Keratinocyte (primary cell): Measurements from ENCODE around the gene CHAC2. TPM values are rescaled to one million over a fixed set of nuclear protein-coding genes. Genes with fewer than 3 reads are reported as not detected.

Source experiments
- DNase-seq: peaks from one replicate; pipeline ENCODE4 v3.0.0-alpha.2; 2011; ENCODE audit warnings: low read depth, missing footprints, low spot score
- FAIRE-seq: peaks from 2 replicates; lab custom pipeline; 2011; peaks lifted over from hg19 to GRCh38; lab: Jason Lieb, UNC
- H2AFZ ChIP-seq: 2 replicates; pipeline ENCODE4 v1.6.0; 2012; ENCODE audit warnings: low read length, control low read depth, inconsistent platforms; ENCODE audit not compliant: control insufficient read depth
- H3K27ac ChIP-seq: 2 replicates; pipeline ENCODE4 v1.5.1; 2011; ENCODE audit warnings: low read length; ENCODE audit not compliant: control insufficient read depth, insufficient read depth
- H3K27me3 ChIP-seq: 3 replicates; pipeline ENCODE4 v1.6.0; 2011; ENCODE audit warnings: low read length; ENCODE audit not compliant: control insufficient read depth, insufficient read depth; ENCODE audit errors: extremely low read depth
- H3K36me3 ChIP-seq, 2 experiments: 2 replicates in 1 of 2; 3 replicates in 1 of 2; pipeline ENCODE4 v1.5.1; 2011; ENCODE audit warnings: low read length in 2 of 2, mild to moderate bottlenecking in 1 of 2; ENCODE audit not compliant: control insufficient read depth in 2 of 2, insufficient read depth in 2 of 2; ENCODE audit errors: extremely low read depth in 1 of 2
- H3K4me1 ChIP-seq: 3 replicates; pipeline ENCODE4 v1.5.1; 2011; ENCODE audit warnings: low read length; ENCODE audit not compliant: control insufficient read depth, insufficient read depth; ENCODE audit errors: extremely low read depth
- H3K4me2 ChIP-seq: 3 replicates; pipeline ENCODE4 v1.6.0; 2011; ENCODE audit warnings: low read depth, low read length; ENCODE audit not compliant: control insufficient read depth, insufficient read depth; ENCODE audit errors: extremely low read depth
- H3K4me3 ChIP-seq, 3 experiments: fragments of 200-600 bp in 1 of 3; sonication (generic) in 1 of 3; 2 replicates in 2 of 3; 3 replicates in 1 of 3; pipeline ENCODE4 v1.5.1; 2011 to 2016; ENCODE audit warnings: low read length in 3 of 3, mild to moderate bottlenecking in 3 of 3, control low read depth in 2 of 3, inconsistent platforms in 1 of 3, low read depth in 1 of 3, mixed read lengths in 1 of 3, mixed run types in 1 of 3, moderate library complexity in 1 of 3; ENCODE audit not compliant: control insufficient read depth in 2 of 3, insufficient read depth in 2 of 3; ENCODE audit errors: extremely low read depth in 1 of 3
- H3K79me2 ChIP-seq: 2 replicates; pipeline ENCODE4 v1.6.0; 2012; ENCODE audit warnings: low read length; ENCODE audit not compliant: control insufficient read depth, insufficient read depth
- H3K9ac ChIP-seq: 3 replicates; pipeline ENCODE4 v1.6.0; 2011; ENCODE audit warnings: low read length; ENCODE audit not compliant: control insufficient read depth, insufficient read depth; ENCODE audit errors: extremely low read depth
- H3K9me1 ChIP-seq: 3 replicates; pipeline ENCODE4 v1.6.0; 2011; ENCODE audit warnings: low read length; ENCODE audit not compliant: control insufficient read depth, insufficient read depth; ENCODE audit errors: extremely low read depth
- H3K9me3 ChIP-seq: 2 replicates; pipeline ENCODE4 v1.5.1; 2012; ENCODE audit warnings: low read depth, low read length; ENCODE audit not compliant: control insufficient read depth
- H4K20me1 ChIP-seq: 3 replicates; pipeline ENCODE4 v1.6.0; 2011; ENCODE audit warnings: low read length; ENCODE audit not compliant: control insufficient read depth, insufficient read depth; ENCODE audit errors: extremely low read depth
- EZH2 ChIP-seq: IDR thresholded peaks from one replicate; pipeline ENCODE4 v1.6.1; 2012; ENCODE audit warnings: inconsistent platforms, mild to moderate bottlenecking, low read length, moderate library complexity
- dilution Hi-C: fragments of 300-500 bp; cut with MboI; formaldehyde crosslinking; loops from one replicate; pipeline ENCODE4 v1.7.0; 2020; ENCODE audit warnings: low sequenced_read_pairs; ENCODE audit not compliant: extremely low pct_ligation_motif_present
- polyA plus RNA-seq, 5 experiments: library from polyadenylated mRNA; depleted of rRNA in 3 of 5; stranded (reverse) in 3 of 5; stranded (forward) in 1 of 5; unstranded in 1 of 5; fragments of >200 nt; gene quantifications; 1 replicate in 1 of 5; 2 replicates in 3 of 5; 3 replicates in 1 of 5; pipeline versions ENCODE4 v1.2.1 to v1.2.3, GENCODE V29; 2011 to 2012; ENCODE audit warnings: missing spikeins in 2 of 5, low read depth in 1 of 5, low replicate concordance in 1 of 5
- TF ChIP-seq, protein P1 (sequence below), 3 experiments: IDR thresholded peaks in 1 of 3; conservative IDR thresholded peaks in 1 of 3; optimal IDR thresholded peaks in 1 of 3; 2 replicates in 2 of 3; 3 replicates in 1 of 3; pipeline versions ENCODE3 to v1.5.1; 2011; ENCODE audit warnings: low read length in 3 of 3, mild to moderate bottlenecking in 3 of 3, moderate library complexity in 2 of 3, control low read depth in 1 of 3, inconsistent platforms in 1 of 3; ENCODE audit not compliant: insufficient read depth in 2 of 3; ENCODE audit errors: extremely low read depth in 1 of 3

CHAC2 gene
- polyA plus RNA-seq, 1 donor (not counting 4 experiments of a cell fraction or from before 2014, with no cell fraction given): 10.9 TPM

DNA sequence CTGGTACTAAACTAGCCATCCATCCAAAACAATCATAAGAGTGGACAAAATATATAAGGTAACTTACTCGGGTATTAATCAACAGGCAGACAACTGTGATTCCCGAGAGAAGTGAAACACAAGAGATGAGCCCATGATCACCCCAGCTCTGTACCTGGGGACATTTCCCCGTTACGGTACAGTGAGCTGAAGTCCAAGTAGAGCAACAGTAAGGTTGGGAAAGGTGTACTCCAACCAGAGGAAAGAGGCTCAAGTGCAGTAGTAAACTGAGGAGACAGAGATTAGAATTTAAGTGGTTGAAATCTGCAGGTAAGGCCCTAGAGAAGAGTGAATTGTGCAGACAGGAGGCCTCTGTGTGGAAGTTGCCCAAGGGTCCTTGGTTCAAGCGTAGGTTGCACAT, 30.5 kb upstream of the CHAC2 start:
- H3K4me2 ChIP-seq: no peak overlapping the region
- no peaks in the 10 kb centered on the region for H4K20me1 ChIP-seq
- no peaks in the 10 kb centered on the region for H3K4me1 ChIP-seq
- no peaks in the 10 kb centered on the region for H3K9me1 ChIP-seq
- H2AFZ ChIP-seq: no peak overlapping the region
- dilution Hi-C loops: no loop called here
- H3K9ac ChIP-seq: no peak overlapping the region
- no peaks in the 10 kb centered on the region for H3K36me3 ChIP-seq
- FAIRE-seq (no peak), DNase-seq (no peak)
- no peaks in the 10 kb centered on the region for H3K9me3 ChIP-seq
- no peak overlapping the region for H3K27ac ChIP-seq
- TF ChIP-seq EZH2: no peak
- TF ChIP-seq, protein P1, sequence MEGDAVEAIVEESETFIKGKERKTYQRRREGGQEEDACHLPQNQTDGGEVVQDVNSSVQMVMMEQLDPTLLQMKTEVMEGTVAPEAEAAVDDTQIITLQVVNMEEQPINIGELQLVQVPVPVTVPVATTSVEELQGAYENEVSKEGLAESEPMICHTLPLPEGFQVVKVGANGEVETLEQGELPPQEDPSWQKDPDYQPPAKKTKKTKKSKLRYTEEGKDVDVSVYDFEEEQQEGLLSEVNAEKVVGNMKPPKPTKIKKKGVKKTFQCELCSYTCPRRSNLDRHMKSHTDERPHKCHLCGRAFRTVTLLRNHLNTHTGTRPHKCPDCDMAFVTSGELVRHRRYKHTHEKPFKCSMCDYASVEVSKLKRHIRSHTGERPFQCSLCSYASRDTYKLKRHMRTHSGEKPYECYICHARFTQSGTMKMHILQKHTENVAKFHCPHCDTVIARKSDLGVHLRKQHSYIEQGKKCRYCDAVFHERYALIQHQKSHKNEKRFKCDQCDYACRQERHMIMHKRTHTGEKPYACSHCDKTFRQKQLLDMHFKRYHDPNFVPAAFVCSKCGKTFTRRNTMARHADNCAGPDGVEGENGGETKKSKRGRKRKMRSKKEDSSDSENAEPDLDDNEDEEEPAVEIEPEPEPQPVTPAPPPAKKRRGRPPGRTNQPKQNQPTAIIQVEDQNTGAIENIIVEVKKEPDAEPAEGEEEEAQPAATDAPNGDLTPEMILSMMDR (optimal IDR thresholded peaks at IDR 0.05 in 1 of 3, IDR thresholded peaks at IDR 0.05 in 1 of 3, conservative IDR thresholded peaks at IDR 0.05 in 1 of 3; ENCODE audit: extremely low read depth in 1 of 3, insufficient read depth in 2 of 3, low read length in 3 of 3): no peak
- H3K27me3 ChIP-seq: no peaks in the 10 kb centered on the region
- H3K79me2 ChIP-seq: no peaks in the 10 kb centered on the region
- no peak overlapping the region for H3K4me3 ChIP-seq

- H3K4me3 ChIP-seq: no peak overlapping the region
- H3K79me2 ChIP-seq: no peaks in the 10 kb centered on the region
- no peaks in the 10 kb centered on the region for H3K27me3 ChIP-seq
- H3K27ac ChIP-seq: no peak overlapping the region
- TF ChIP-seq EZH2: no peak
- TF ChIP-seq, protein P1 (optimal IDR thresholded peaks at IDR 0.05 in 1 of 3, IDR thresholded peaks at IDR 0.05 in 1 of 3, conservative IDR thresholded peaks at IDR 0.05 in 1 of 3; ENCODE audit: extremely low read depth in 1 of 3, insufficient read depth in 2 of 3, low read length in 3 of 3): no peak
- H3K36me3 ChIP-seq: no peaks in the 10 kb centered on the region
- dilution Hi-C loops: no loop called here
- H3K9me3 ChIP-seq: no peaks in the 10 kb centered on the region
- no peaks in the 10 kb centered on the region for H3K9me1 ChIP-seq
- H3K4me2 ChIP-seq: no peak overlapping the region
- H4K20me1 ChIP-seq: no peaks in the 10 kb centered on the region
- DNase-seq (no peak), FAIRE-seq (no peak)
- no peak overlapping the region for H3K9ac ChIP-seq
- H3K4me1 ChIP-seq: no peaks in the 10 kb centered on the region
- no peak overlapping the region for H2AFZ ChIP-seq
Observed at GRCh38 chr2:53739032-53739431, 28.6 kb upstream of the CHAC2 start.
